IPS-20b (cell line): ENCODE results near the gene CASKIN2.

ENCODE experiments used
- H3K27ac ChIP-seq: one replicate; pipeline ENCODE4 v1.5.1; 2013; ENCODE audit warnings: low read length
- H3K27me3 ChIP-seq: 2 replicates; pipeline ENCODE4 v1.6.1; 2013; ENCODE audit warnings: mild to moderate bottlenecking, low read length, inconsistent platforms; ENCODE audit not compliant: insufficient read depth
- H3K36me3 ChIP-seq: 2 replicates; pipeline ENCODE4 v1.6.1; 2013; ENCODE audit warnings: low read depth, mild to moderate bottlenecking, inconsistent platforms, low read length, moderate library complexity; ENCODE audit not compliant: insufficient read depth
- H3K4me1 ChIP-seq: 2 replicates; pipeline ENCODE4 v1.6.1; 2013; ENCODE audit warnings: mild to moderate bottlenecking, control low read depth, inconsistent platforms, low read length, moderate library complexity; ENCODE audit not compliant: insufficient read depth
- H3K4me3 ChIP-seq: 2 replicates; pipeline ENCODE4 v1.5.1; 2013; ENCODE audit warnings: mild to moderate bottlenecking, low read length, inconsistent platforms
- H3K9ac ChIP-seq: 2 replicates; pipeline ENCODE4 v1.6.1; 2013; ENCODE audit warnings: low read depth, mild to moderate bottlenecking, inconsistent platforms, low read length, moderate library complexity
- H3K9me3 ChIP-seq: 2 replicates; pipeline ENCODE4 v1.6.1; 2013; ENCODE audit warnings: mild to moderate bottlenecking, low read depth, low read length, inconsistent platforms; ENCODE audit not compliant: insufficient read depth

CASKIN2 gene

DNA sequence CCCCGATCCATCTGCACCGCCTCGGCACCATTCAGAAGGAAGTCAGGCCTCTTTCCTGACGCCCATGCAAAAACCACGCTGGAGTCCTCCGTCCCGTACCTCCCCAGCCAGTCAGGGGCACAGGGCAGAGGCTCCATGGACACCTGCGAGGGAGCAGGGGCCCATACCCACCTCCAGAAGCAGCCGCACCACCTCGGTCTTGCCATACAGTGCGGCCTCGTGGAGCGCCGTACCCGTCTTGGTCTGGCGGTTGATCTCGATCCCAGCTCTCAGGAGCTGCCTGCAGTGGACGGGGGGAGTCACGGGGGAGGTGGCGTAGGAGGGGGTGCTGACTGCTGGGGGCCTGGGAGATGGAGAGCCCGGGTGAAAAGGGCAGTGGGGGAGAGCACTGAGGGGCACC, 9.2 kb downstream of the CASKIN2 start:
- H3K27ac ChIP-seq = no peak overlapping the region
- no peaks in the 10 kb centered on the region for H3K27me3 ChIP-seq
- no peaks in the 10 kb centered on the region; the same call in 1 of the 2 replicates for H3K4me1 ChIP-seq
- peaks cover 34% of the 10 kb centered on the region for H3K36me3 ChIP-seq
- no peak overlapping the region for H3K9ac ChIP-seq
- H3K4me3 ChIP-seq = no peak overlapping the region
- no peaks in the 10 kb centered on the region for H3K9me3 ChIP-seq

DNA sequence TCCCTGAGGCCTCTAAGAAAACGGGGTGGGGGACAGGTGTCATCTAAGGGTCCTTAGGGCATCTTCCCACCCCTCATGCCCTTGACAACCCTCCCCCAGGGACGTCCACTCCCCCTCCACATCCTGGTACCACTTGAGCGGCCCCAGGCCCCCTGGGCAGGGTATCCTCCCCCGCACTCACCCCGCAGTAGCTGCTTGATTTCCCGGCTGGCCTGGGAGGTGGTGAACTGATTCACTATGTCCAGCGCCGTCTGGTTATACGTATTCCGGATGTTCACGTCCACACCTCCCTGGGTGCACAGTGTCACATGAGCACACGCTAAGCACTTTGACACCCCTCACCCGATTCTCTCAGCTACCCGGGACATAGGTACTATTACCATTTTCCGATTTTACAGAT, 9.7 kb downstream of the CASKIN2 start:
- no peaks in the 10 kb centered on the region for H3K27me3 ChIP-seq
- peaks cover 33% of the 10 kb centered on the region for H3K36me3 ChIP-seq
- H3K9ac ChIP-seq = no peak overlapping the region
- no peaks in the 10 kb centered on the region for H3K9me3 ChIP-seq
- H3K4me1 ChIP-seq = no peaks in the 10 kb centered on the region; the same call in 1 of the 2 replicates
- H3K4me3 ChIP-seq = no peak overlapping the region
- no peak overlapping the region for H3K27ac ChIP-seq

DNA sequence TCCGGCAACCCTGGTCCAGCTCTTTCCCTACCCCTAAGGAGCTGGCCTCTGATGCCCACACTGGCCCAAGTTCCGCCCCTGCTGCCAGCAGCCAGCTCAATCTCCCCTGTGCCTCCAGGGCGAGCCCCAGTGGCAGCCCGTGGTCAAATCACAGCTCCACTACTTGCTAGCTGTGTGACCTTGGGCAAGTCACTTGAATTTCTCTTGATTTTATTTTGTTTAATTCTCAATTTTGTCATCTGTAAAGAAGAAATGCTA, 10.3 kb downstream of the CASKIN2 start:
- no peak overlapping the region for H3K4me3 ChIP-seq
- H3K9me3 ChIP-seq = no peaks in the 10 kb centered on the region
- H3K4me1 ChIP-seq = no peaks in the 10 kb centered on the region; the same call in 1 of the 2 replicates
- H3K27me3 ChIP-seq = no peaks in the 10 kb centered on the region
- no peak overlapping the region for H3K9ac ChIP-seq
- H3K27ac ChIP-seq = no peak overlapping the region
- peaks cover 36% of the 10 kb centered on the region for H3K36me3 ChIP-seq

DNA sequence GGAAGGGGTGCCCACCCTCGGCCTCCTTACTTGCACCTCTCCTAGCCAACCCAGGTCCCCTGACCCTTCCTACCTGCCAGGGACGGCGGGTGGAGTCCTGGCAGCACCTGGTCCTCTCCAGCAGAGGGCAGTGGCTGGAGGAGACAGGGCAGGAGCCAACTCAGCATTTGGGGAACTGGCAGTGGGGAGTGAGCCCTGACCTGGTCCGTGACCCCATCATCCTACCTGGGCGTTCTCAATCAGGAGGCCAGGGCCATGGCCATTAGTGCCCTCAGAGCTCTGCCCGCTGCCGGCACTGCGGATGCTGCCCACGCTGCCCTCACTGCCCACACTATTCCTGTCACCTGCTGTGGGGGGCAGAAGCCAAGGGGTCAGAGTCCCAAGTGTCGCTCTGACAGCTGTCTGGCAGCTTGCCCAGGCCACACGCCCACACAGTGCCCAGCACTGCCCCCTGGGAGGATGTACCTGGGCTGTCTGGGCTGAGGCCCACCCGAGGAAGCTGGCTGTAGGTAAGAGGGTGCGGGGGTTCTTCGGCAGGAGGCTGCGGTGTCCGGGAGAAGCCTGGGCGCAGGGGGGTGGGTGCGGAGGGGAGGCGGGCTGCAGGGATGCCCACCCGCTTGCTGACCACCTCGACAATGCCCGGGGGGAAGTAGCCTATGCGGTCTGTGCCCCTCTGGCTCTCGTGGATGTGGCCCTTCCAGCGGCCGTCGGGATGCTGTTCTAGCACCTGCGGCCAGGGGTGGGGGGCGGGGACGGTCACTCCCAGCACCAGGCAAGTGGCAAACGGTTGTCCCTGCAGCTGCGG, 10.8 kb downstream of the CASKIN2 start:
- Histone ChIP-seq H3K36me3 (peaks cover 41% of the 10 kb centered on the region), H3K27ac (no peak overlapping the region), H3K4me1 (no peaks in the 10 kb centered on the region; the same call in 1 of the 2 replicates), H3K4me3 (no peak overlapping the region), H3K9ac (no peak overlapping the region), H3K9me3 (no peaks in the 10 kb centered on the region), H3K27me3 (no peaks in the 10 kb centered on the region)

DNA sequence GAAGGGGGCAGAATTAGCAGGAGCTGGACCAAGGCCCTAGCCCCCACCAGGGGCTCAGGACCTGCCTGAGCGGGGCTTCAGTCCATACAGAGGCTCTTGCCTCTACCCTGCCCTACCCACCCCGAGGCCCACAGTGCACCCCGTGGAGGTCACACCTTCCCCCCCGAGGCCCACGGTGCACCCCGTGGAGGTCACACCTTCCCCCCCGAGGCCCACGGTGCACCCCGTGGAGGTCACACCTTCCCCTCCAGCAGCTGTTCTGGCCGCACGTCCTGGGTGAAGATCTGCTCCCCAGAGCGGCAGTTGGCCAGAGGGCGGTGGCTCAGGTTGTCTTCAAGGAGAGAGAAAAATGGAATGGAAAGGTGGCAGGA, 11.4 kb downstream of the CASKIN2 start:
- Histone ChIP-seq H3K9ac (no peak overlapping the region), H3K4me3 (no peak overlapping the region)

DNA sequence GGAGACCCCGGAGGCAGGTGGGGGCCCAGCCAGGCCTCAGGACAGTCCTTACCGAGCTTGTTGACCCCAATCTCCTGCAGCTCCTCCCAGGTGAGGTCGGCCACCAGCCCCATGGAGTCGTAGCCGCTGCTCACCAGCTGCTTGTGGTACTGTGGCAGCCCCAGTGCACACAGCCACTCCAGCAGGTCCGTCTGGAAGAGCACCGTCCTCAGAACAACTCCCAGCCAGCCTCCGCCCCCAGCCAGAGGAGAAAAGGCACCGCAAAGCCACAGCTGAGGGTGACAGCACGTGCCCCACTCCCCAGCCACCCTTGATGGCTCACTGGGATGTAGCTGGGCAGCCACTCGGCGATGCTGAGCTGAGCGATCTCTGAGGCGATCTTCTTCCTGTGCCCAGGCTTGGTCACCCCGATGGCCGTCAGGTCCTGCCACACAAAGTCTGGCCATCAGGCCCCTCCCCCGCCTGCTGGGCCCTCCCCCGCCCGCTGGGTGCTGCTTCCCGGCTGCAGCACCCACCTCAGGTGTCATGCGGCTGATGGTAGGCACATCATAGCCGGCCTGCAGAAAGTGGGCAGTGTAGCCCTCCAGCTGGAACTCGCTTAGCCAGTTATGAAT, 11.9 kb downstream of the CASKIN2 start:
- Histone ChIP-seq H3K9me3 (no peaks in the 10 kb centered on the region), H3K9ac (no peak overlapping the region), H3K27ac (no peak overlapping the region), H3K27me3 (no peaks in the 10 kb centered on the region), H3K4me1 (no peaks in the 10 kb centered on the region), H3K36me3 (peaks cover 45% of the 10 kb centered on the region), H3K4me3 (no peak overlapping the region)

More for the DNA sequence above, 11.4 kb downstream of the CASKIN2 start:
- Histone ChIP-seq H3K27me3 (no peaks in the 10 kb centered on the region), H3K9me3 (no peaks in the 10 kb centered on the region), H3K27ac (no peak overlapping the region), H3K36me3 (peaks cover 46% of the 10 kb centered on the region), H3K4me1 (no peaks in the 10 kb centered on the region; the same call in 1 of the 2 replicates)

DNA sequence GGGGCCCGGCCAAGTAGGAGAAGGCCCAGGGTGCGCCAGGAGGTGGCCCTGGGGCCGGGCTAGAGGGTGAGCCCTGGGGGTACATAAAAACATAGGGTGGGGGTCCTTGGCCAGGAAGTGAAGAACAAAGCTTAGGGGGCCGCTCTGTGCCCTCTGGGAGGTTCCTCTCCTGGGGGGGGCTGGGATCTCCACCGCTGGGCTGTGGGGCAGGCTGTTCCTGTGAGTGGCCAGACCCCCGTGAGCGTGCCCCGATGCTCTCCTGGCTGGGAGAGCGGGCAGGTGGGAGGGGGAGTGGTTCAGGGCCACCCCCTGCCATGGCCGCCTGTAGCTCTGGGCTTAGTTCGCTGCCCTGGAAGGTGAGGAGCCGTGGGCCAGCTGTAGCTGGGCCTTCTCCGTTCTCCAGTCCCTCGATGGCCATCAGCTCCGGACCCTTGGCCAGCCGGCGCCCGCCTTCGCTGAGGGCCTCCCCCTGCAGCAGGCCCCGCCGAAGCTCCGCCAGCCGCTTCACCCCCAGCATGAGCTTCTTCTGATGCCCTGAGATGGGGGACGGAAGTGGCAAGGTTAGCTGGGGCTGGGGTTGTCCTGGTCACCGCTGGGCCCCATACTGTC, 12.5 kb downstream of the CASKIN2 start:
- H3K27ac ChIP-seq = no peak overlapping the region
- no peaks in the 10 kb centered on the region for H3K27me3 ChIP-seq
- no peak overlapping the region for H3K4me3 ChIP-seq
- H3K36me3 ChIP-seq = peaks cover 49% of the 10 kb centered on the region
- H3K9ac ChIP-seq = no peak overlapping the region
- no peaks in the 10 kb centered on the region for H3K4me1 ChIP-seq
- H3K9me3 ChIP-seq = no peaks in the 10 kb centered on the region

DNA sequence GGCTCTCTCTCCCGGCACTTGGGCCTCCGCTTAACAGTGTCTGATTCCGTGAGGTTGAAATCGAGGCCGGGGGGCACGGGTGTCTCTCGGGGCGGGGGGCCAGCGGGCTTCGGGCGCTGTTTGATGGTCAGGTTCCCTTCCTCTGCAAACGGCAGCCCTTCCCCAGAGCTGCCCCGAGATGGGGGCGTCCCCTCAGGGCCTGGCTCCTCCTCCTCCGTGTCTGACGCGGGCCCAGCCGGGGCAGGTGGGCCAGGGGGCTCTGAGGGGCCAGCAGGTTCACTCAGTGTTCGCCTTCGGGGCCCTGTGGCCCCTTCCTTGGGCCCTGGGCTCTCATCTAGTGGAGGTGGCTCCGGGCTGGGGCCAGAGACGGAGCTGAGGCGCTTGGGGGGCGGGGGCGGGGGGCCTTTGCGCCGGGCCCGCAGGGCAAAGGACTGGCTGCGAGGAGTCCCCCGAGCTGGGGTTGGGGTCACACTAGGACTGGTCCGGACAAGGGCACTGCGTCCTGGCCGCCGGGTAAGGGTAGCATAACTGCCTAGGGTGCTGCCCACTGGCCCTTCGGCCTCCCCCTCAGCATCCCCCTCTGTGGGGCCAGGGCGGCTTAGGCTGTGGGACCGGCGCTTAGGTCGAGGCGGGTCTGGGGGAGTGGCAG, 13.1 kb downstream of the CASKIN2 start:
- no peak overlapping the region for H3K27ac ChIP-seq
- H3K9ac ChIP-seq = no peak overlapping the region
- no peaks in the 10 kb centered on the region for H3K4me1 ChIP-seq
- H3K36me3 ChIP-seq = peaks cover 48% of the 10 kb centered on the region
- H3K4me3 ChIP-seq = no peak overlapping the region
- H3K9me3 ChIP-seq = no peaks in the 10 kb centered on the region
- H3K27me3 ChIP-seq = no peaks in the 10 kb centered on the region

DNA sequence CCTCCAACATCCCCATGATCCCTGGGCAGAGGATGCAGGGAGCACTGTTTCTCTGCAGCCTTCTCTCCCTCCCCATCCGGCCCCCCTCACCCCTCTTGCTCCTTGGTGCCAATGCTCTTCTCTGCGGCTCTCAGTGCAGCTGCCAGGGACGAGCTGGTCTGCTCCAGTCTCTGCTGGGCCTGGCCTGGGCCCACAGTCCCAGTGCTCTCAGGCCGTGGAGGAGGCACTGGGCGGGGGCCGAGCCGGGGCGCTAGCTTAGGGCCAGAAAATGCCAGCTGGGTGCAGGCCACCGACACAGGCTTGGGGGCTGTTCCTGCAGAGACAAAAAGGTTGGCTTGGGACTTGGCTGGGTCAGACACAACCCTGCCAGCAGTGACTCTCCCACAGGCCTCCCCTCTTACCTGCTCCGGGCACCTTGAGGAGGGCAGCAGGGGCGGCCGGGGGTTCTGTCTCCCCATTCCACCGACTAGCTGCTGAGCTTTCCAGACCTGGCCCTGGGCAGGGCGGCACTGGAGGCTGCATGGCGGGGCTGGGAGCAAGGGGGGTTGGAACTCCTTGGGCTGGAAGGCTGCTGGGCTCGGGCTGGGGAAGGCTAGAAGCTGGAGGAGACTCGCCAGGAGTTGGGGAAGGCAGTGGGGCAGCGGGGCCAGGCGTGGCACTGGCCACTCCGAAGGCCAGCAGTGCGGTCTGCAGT, 13.8 kb downstream of the CASKIN2 start:
- Histone ChIP-seq H3K4me1 (no peaks in the 10 kb centered on the region), H3K27ac (no peak overlapping the region), H3K9me3 (no peaks in the 10 kb centered on the region), H3K4me3 (no peak overlapping the region), H3K27me3 (no peaks in the 10 kb centered on the region), H3K9ac (no peak overlapping the region), H3K36me3 (peaks cover 48% of the 10 kb centered on the region)

DNA sequence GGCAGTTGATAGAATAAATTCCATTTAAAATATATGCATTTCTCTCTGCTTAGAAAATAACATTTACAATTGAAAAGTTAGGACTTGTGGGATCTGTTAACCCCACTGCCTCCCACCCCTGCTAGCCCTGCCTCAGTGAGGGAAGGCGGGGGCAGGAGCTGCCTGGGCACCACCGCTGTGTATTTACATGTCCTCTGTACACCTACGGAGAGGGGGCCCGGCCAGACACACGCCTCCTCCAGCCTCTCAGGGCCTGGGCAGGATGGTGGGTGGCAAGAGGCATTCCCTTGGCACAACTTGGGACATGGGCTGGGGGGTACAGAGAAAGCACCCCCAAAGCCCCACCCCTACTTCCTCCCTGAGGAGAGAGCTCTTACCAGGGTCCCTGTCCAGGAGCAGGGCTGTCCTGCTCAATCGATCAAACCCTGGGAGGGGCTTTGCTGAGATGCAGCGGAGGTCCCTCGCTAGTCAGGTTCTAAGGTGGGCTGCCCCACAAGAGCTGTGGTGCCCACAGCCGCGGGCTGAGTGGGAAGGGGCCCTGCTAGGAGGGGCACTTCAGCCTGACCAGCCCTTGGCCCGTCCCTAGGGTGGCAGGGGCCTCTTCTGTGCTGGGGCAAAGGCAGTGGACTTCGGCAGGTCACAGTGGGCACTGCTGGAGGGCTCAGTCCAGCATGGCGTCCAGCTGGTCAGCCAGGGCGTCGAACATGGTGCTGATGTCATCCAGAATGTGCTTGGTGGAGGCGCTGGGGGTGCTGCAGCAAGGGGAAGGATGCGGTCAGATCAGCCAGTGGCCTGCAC, 14.7 kb downstream of the CASKIN2 start:
- no peaks in the 10 kb centered on the region for H3K27me3 ChIP-seq
- no peak overlapping the region for H3K27ac ChIP-seq
- H3K9me3 ChIP-seq = no peaks in the 10 kb centered on the region
- H3K4me1 ChIP-seq = no peaks in the 10 kb centered on the region
- H3K4me3 ChIP-seq = no peak overlapping the region
- H3K36me3 ChIP-seq = peaks cover 44% of the 10 kb centered on the region
- H3K9ac ChIP-seq = no peak overlapping the region
